Lung (tissue), 13 donors: ENCODE results near the gene PANK1. TPM values are rescaled to one million over a fixed set of nuclear protein-coding genes. Genes with fewer than 3 reads are reported as not detected.

ENCODE experiments used
- ATAC-seq: fragments of 200-7000 bp; cut with Tn5 transposase; one replicate; pipeline ENCODE4 v1.9.1; 2020; ENCODE audit warnings: moderate number of reproducible peaks; ENCODE audit not compliant: insufficient read depth, low FRiP score
- DNase-seq, 3 donors: peaks; one replicate each; pipeline ENCODE4 v3.0.0-alpha.2; 2013 to 2017
- H3K27ac ChIP-seq, 2 donors: one replicate each; pipeline ENCODE4 v1.5.1; 2013; ENCODE audit warnings: mild to moderate bottlenecking in 2 of 2, moderate library complexity in 2 of 2, control low read depth in 1 of 2, inconsistent platforms in 1 of 2, low read depth in 1 of 2, low read length in 1 of 2
- H3K27me3 ChIP-seq, 3 donors: one replicate each; pipeline ENCODE4 v1.5.1; 2013; ENCODE audit warnings: low read length in 2 of 3; ENCODE audit not compliant: control insufficient read depth in 3 of 3, insufficient read depth in 3 of 3
- H3K36me3 ChIP-seq, 4 donors: one replicate each; pipeline ENCODE4 v1.5.1; 2013; ENCODE audit warnings: low read length in 4 of 4, mild to moderate bottlenecking in 1 of 4, moderate library complexity in 1 of 4; ENCODE audit not compliant: control insufficient read depth in 4 of 4, insufficient read depth in 4 of 4
- H3K4me1 ChIP-seq, 5 donors: one replicate each; pipeline ENCODE4 v1.5.1; 2013; ENCODE audit warnings: low read length in 5 of 5, mild to moderate bottlenecking in 2 of 5, moderate library complexity in 1 of 5; ENCODE audit not compliant: control insufficient read depth in 5 of 5, insufficient read depth in 5 of 5
- H3K4me3 ChIP-seq: one replicate; pipeline ENCODE4 v1.5.1; 2013; ENCODE audit warnings: mild to moderate bottlenecking, control low read depth, moderate library complexity
- H3K9ac ChIP-seq, 2 donors: one replicate each; pipeline ENCODE4 v1.5.1; 2013; ENCODE audit warnings: low read length in 2 of 2, control low read depth in 1 of 2; ENCODE audit not compliant: insufficient read depth in 1 of 2
- H3K9me3 ChIP-seq, 4 donors: one replicate each; pipeline ENCODE4 v1.5.1; 2013; ENCODE audit warnings: low read length in 3 of 4, mild to moderate bottlenecking in 1 of 4, moderate library complexity in 1 of 4; ENCODE audit not compliant: control insufficient read depth in 4 of 4, insufficient read depth in 3 of 4
- WGBS, 2 donors: extraction: QIAGEN DNeasy Blood & Tissue Kit; methylation state at CpG; one replicate each; pipeline ENCODE4 v1.1.7; 2013; 5-methylcytosine and 5-hydroxymethylcytosine counted together
- polyA plus RNA-seq, 2 donors: library from polyadenylated mRNA; stranded (reverse); fragments of 200-250 nt; gene quantifications; one replicate each; pipeline ENCODE4 v1.2.1, GENCODE V29; 2013
- small RNA-seq: library from RNA; depleted of rRNA; stranded (forward); fragments of <200 nt; gene quantifications from one replicate; pipeline ENCODE3, GENCODE V24; 2014; ENCODE audit warnings: low replicate concordance
- total RNA-seq, 2 donors: library from RNA; depleted of rRNA in 1 of 2; stranded (reverse); fragments of >200 nt in 1 of 2; gene quantifications; one replicate each; pipeline ENCODE4 v1.2.1, GENCODE V29; 2014 to 2021
- TF ChIP-seq, protein P1 (sequence below): IDR thresholded peaks from 2 replicates; pipeline ENCODE4 v1.5.1; 2012; ENCODE audit warnings: mild to moderate bottlenecking; ENCODE audit errors: control extremely low read depth, extremely low read depth
- donor health status: control.
- donor health status: control.
- donor health status: Bipolar disorder and iron deficiency.
- donor health status: healthy.
- donor health status: DM: yes; HTN: yes; CAD: no.

Gene PANK1
- total and polyA plus RNA-seq, 4 donors: 1.6 to 18.3 (median 4.4) TPM

DNA sequence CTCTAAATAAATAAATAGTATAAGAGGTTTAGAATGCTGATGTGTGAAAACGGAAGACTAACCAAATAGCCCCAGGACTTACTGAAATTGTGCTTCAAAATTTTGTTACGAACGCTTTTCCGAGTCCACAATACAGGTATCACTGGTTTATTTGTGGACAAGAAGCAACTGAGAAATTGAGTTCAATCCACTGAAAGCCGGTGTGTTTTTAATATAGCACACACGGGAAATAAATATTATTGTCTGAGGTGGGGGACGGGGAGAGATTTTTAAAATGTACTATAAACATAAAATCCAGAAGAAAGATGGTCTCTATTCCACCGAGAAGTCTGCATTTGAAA lies 110.2 kb downstream of the PANK1 start:
- WGBS, 2 donors: 18 to 19% methylated on average over 8 of the region's 8 CpGs

More for the DNA sequence above, 110.2 kb downstream of the PANK1 start:
- TF ChIP-seq, protein P1, sequence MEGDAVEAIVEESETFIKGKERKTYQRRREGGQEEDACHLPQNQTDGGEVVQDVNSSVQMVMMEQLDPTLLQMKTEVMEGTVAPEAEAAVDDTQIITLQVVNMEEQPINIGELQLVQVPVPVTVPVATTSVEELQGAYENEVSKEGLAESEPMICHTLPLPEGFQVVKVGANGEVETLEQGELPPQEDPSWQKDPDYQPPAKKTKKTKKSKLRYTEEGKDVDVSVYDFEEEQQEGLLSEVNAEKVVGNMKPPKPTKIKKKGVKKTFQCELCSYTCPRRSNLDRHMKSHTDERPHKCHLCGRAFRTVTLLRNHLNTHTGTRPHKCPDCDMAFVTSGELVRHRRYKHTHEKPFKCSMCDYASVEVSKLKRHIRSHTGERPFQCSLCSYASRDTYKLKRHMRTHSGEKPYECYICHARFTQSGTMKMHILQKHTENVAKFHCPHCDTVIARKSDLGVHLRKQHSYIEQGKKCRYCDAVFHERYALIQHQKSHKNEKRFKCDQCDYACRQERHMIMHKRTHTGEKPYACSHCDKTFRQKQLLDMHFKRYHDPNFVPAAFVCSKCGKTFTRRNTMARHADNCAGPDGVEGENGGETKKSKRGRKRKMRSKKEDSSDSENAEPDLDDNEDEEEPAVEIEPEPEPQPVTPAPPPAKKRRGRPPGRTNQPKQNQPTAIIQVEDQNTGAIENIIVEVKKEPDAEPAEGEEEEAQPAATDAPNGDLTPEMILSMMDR: no peak
- peaks cover 2 to 6% (median 4%) of the 10 kb centered on the region in 5 donors for H3K4me1 ChIP-seq
- no peak for ATAC-seq
- H3K9ac ChIP-seq: no peak overlapping the region
- no peaks in the 10 kb centered on the region for H3K36me3 ChIP-seq
- no peak overlapping the region for H3K27ac ChIP-seq
- no peak for DNase-seq
- peaks cover 0 to 35% (median 32%) of the 10 kb centered on the region in 3 donors for H3K27me3 ChIP-seq
- no peaks in the 10 kb centered on the region for H3K9me3 ChIP-seq
- no peak overlapping the region for H3K4me3 ChIP-seq

Small RNA genes lying within 50 kb of the gene (small RNA-seq; reads per million reads assigned to genes)
- 75.6 reads per million, percentile 98 among the genes with 10 or more reads in this experiment for gene MIR107

Other genes starting within 250 kb of the PANK1 start
- 10 to 100 TPM; 17.7 to 21.8 TPM for gene IFIT5, start 230.7 kb downstream of the PANK1 start, total RNA-seq
- 10 to 100 TPM; 12.6 to 13.5 TPM for gene IFIT5, start 230.7 kb downstream of the PANK1 start, polyA plus RNA-seq
- 1 to 10 TPM; 1.8 to 4.6 TPM for gene SLC16A12, start 109.6 kb downstream of the PANK1 start, total RNA-seq
- under 1 TPM; 0.45 to 0.75 TPM for gene SLC16A12, start 109.6 kb downstream of the PANK1 start, polyA plus RNA-seq
- 10 to 100 TPM in 1 of 2 donors, 1 to 10 TPM in 1; 5.7 to 10.2 TPM for gene KIF20B, start 56.3 kb upstream of the PANK1 start, total RNA-seq
- 1 to 10 TPM; 1.1 to 1.2 TPM for gene KIF20B, start 56.3 kb upstream of the PANK1 start, polyA plus RNA-seq